CD4-positive, alpha-beta T cell treated with Interleukin-6 at 100 ng/mL for 8 hours (primary cell): ENCODE results near the gene UFSP1.

Experiments
- DNase-seq: peaks from one replicate; pipeline ENCODE4 v3.0.0-alpha.2; 2020; ENCODE audit warnings: mixed read lengths, low spot score

The UFSP1 gene

DNA sequence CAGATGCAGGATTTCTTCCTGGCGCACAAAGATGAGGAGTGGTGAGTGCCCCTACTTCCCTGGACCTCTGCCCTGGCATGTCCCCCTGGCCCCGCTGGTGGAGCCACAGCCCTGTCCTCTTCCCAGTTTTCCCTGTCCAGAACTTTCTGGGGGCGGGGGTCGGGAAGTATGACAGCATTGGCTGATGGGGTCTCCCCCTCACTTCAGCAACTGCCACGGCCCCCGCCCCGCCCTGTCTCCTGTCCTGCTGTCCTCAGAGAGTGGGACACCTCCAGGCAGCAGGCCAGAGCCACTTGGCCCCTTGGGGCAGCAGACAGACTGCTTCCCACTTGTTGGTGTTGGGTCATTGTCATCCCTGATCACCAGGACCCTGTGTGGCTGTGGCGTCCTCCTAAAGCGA lies 7.3 kb downstream of the UFSP1 start:
- no peak for DNase-seq

DNA sequence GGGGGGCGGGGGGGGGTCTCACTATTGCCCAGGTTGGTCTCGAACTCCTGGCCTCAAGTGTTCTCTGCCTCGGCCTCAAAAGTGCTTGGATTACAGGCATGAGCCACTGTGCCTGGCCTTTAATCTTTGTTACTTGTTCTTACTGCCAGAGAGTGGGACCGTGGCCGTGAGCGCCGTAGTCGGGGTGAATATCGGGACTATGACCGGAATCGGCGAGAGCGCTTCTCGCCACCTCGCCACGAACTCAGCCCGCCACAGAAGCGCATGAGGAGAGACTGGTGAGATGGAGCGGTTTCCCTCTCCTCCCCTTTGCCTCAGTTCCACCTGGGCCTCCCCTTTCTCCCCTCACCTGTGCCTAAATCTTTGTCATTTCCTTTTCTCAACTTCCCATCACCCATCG lies 8.4 kb downstream of the UFSP1 start:
- no peak for DNase-seq

DNA sequence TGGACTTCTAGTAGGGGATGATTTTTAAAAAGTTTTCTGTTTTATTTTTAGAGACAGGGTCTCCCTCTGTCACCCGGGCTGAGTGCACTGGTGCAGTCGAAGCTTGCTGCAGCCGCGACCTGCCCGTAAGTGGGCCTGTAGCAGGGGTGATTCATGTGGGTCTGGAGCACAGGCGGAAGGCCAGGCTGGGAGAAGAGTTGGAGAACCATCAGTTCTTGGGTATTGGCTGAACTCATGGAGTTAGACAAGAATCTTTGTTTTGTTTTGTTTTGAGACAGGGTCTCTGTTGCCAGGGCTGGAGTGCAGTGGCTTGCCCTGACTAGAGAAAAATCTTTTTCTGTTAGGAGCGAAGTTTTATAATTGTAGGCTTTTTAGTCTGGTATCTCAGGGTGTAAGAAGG lies 8.9 kb downstream of the UFSP1 start:
- DNase-seq: no peak

DNA sequence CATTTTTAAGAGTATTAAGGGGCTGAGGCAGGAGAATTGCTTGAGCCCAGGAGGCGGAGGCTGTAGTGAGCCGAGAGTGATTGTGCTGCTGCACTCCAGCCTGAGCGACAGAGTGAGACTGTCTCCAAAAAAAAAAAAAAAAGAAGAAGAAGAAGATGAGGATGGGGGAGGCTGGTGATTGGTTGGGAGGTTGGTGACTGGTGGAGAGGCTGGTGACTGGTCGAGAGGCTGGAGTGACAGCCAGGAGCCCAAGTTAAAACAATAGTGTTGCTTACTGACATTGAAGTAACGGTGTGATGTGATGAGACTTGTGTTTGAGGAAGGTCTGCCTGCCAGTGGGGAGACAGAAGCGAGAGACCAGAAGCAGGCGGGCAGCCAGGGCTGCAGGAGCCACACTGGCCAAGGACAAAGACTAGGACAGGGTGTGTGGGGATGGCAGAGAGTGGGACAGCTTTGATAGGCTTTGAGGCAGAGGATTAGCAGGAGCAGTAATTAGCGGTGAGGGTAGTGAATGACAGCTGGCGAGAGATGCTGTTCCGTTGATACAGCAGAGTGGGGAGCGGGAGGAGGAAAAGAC lies 9.7 kb downstream of the UFSP1 start:
- DNase-seq: no peak

DNA sequence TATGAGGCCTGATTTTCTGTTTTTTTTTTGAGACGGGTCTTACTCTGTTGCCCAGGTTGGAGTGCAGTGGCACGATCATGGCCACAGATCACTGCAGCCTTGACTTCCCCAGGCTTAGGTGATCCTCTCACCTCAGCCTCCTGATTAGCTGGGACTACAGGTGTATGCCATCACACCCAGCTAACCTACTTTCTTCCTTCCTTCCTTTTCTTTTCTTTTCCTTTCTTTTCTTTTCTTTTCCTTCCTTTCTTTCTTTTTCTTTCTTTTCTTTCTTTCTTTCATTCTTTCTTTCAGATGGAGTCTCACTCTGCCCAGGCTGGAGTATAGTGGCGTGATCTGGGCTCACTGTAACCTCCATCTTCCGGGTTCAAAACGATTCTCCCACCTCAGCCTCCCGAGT lies 10.8 kb downstream of the UFSP1 start:
- no peak for DNase-seq

DNA sequence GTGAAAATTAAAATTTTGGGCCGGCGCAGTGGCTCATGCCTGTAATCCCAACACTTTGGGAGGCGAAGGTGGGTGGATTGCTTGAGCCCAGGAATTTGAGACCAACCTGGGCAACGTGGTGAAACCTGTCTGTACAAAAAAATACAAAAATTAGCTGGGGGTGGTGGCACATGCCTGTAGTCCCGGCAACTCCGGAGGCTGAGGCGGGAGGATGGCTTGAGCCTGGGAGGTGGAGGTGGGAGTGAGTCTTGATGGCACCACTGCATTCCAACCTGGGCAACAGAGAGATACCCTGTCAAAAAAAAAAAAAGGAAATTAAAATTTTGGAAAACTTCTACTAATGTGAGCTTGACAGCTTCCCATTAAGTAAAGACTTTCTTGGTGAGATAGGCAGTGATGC lies 11.5 kb downstream of the UFSP1 start:
- no peak for DNase-seq

DNA sequence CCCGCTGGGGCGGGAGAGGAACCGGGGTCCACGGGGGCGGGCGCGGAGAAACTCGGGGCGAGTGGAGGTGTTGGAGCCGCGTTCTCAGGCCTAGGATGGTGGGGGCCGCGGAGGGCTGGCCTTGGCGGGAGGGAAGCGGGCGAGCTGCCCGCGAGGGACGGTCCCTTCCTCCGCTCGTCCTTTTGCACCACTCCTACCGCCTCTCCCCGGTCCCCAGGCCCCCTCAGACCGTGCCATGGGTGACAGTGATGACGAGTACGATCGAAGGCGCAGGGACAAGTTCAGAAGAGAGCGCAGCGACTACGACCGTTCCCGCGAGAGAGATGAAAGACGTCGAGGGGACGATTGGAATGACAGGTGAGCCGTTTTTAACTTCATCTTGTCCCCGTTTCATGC lies 14.2 kb downstream of the UFSP1 start:
- DNase-seq: no peak

DNA sequence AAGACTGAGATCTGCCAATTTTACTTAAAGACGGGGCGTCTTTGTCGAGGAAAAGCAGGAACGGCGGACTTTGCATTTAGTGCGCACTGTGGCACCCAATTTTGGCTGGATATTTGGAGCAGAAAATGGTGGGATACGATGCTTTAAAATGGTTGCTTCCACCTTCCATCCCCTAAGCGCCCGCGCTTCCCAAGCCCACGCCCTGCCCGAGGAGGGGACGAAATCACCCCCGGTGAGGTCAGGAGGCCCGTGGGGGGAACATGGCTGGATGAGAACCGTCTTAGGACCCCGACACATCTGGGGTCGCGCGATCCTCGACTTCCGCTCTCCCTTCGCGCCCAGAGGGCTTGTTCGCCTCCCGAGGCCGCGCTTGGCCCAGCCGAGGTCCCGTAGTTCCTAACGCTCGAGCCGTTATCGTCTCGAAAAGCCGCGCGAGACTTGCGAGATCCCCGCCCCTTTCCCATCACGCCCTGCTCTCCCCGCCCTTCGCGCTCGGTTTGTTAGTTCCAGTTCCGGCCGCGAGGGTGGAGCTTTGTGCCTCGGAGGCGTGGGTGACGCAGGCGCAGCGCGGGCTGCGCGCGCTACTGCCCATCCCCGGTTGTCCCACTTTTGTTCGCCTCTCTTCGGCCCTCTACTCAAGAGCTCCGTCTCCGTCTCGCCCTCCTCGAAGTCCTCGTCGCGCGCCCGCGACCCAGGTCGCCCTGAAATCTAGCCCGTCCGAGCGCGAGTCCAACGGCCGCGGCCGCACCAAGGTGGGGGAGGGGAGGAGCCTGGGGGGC lies 14.7 kb downstream of the UFSP1 start, which contains the start of gene SRRT:
Gene SRRT (plus strand): TSS at position 527 of the 779 bp plus-strand sequence. CDS start 488 bp downstream, outside the sequence.
- peak; percentile 98 for DNase-seq

DNA sequence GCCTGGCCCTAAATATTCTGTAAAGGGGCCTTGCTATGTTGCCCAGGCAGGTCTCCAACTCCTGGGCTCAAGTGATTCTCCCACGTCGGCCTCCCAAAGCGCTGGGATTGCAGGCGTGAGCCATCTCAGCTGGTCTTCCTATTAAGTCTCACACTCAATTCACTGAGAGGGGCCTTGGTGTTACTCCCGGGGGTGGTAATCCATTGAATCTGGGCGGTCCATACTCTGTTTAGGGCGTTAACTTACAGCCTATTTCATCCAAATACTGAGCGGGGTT lies 15.3 kb downstream of the UFSP1 start:
- DNase-seq: no peak

DNA sequence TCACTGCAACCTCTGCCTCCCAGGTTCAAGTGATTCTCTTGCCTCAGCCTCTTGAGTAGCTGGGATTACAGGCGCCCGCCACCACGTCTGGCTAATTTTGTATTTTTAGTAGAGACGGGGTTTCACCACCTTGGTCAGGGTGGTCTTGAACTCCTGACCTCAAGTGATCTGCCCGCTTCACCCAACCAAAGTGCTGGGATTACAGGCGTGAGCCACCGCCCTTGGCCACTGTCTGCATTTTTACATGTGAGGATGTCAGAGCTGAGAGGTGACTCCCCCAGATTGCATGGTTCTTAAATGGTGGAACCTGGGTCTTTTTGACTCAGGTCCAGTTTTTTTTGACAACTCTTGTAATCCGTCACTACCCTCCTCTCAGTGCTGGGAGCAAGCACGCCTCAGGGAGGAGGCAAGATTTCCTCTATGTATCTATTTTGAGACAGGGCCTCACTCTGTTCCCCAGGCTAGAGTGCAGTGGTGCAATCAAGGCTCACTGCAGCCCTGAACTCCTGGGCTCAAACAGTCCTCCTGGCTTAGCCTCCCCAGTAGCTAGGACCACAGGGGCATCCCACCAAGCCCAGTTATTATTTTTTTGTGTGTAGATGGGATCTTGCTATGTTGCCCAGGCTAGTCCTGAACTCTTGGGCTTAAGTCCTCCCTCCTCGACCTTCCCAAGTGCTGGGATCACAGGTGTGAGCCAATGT lies 15.8 kb downstream of the UFSP1 start:
- no peak for DNase-seq

DNA sequence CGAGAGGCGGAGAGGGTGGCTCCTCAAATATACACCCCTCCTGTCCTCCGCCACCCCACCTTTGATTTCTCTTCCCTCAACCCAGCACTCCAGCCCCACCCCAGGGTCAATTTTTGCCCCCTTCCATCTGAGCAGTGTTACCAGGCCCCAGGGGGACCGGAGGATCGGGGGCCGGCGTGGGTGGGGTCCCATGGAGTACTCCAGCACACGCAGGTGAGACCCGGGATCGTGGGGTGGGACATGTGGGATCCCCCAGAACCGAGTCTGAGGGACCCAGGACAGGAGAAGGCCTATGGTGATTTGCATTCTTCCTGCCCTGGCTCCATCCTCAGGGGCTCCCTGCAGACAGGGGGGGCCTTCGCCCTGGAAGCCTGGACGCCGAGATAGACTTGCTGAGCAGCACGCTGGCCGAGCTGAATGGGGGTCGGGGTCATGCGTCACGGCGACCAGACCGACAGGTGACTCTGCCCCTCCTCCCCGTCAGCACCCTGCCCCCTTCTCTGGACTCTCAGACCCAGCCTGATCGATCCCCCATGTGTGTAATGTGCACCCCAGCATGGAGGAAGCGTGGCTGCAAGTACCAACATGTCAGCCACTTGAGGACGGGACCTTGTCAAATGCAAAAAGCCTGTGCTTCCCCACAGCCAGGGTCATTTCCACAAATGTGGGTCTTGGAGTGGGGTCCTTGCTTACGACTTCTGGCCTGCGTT lies 21.6 kb downstream of the UFSP1 start:
- DNase-seq: no peak

DNA sequence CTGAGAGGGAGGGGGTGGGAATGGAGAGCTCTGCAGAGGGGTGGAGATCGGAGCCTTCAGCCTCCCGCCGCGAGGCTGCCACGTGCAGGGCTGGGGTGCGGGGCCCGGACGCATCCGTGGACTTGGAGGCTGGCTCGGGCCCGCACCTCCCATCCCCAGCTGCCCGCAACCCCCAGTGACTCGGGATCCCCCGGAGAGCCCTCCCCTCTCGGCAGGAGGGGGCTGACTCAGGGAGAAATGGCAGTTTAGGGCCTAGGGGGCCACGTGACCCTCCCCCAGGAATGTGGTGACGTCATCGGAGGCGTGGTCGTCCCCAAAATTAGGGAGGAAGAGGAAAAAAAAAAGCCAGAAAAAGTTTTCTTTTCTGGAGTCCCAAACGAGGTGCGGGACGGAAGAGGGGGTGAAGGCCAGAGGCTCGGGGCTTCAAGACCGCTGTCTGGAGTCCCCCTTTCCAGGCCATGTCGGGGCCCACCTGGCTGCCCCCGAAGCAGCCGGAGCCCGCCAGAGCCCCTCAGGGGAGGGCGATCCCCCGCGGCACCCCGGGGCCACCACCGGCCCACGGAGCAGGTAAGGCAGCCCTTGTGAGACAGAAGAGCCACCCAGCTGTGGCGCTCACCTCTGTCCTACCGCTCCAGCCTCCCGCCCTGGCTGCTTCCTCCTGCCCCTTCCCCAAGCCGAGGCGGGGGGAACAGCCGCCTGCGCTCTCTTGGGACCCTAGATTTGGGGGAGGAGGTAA lies 22.3 kb downstream of the UFSP1 start, which contains the start of gene TRIP6:
Gene TRIP6 (plus strand): TSS at position 348 of the 736 bp plus-strand sequence. CDS start 111 bp downstream, at position 459.
- DNase-seq: peak; percentile 38

DNA sequence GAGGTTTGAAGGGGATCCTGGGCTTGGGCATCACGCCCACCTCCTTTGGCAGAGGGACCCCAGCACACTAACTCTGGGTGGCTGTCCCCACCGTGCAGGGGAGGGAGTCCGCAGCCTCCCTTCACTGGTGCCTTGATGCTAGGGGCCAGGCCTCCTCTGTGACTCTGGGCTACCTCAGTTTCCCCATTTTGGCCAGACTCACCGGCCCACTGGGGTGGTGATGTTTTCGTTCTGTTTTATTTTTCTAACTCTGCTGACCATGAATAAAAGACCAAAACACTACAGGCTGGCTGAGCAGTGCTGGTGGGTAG lies 22.8 kb downstream of the UFSP1 start:
- no peak for DNase-seq

DNA sequence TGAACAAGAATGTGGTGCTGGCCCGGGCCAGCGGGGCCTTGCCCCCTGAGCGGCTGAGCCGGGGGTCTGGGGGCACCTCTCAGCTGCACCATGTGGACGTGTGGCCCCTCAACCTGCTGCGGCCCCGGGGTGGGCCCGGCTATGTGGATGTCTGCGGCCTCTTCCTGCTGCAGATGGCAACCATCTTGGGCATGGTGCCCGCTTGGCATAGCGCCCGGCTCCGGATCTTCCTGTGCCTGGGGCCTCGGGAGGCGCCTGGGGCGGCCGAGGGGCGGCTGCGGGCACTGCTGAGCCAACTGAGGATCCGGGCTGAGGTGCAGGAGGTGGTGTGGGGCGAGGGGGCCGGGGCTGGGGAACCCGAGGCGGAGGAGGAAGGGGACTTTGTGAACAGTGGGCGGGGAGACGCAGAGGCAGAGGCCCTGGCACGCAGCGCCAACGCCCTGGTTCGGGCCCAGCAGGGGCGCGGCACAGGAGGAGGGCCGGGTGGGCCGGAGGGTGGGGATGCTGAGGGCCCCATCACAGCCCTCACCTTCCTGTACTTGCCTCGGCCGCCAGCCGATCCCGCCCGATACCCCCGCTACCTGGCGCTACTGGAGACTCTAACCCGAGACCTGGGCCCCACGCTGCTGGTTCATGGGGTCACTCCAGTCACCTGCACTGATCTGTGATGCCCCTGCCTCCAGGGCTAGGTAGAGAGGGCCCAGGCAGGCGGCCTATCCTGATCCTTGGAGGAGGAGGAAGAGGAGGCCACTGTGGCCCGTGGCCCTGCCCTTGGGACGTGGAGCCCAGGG lies 23.4 kb downstream of the UFSP1 start:
- DNase-seq: peak; percentile 32

DNA sequence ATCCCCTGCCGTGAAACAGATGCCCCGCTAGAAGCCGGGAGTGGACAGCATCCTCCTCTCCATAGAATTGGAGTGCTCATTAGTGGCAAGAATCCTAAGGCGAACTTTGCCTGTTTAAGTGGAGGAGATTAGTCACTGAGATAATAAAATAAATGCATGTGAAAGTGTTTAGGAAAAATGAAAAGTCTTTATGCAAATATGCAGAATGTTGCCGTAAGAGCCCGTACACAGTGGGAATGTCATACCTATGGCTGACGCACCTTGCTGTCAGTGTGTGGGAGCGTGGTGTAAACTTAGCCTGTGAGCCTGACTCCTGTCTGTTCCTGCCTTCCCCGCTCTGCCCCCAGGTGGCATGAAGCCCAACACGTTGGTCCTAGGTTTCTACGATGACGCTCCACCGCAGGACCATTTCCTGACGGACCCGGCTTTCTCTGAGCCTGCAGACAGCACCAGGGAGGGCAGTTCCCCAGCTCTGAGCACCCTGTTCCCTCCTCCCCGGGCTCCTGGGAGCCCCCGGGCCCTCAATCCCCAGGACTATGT lies 24.1 kb downstream of the UFSP1 start:
- DNase-seq: no peak

DNA sequence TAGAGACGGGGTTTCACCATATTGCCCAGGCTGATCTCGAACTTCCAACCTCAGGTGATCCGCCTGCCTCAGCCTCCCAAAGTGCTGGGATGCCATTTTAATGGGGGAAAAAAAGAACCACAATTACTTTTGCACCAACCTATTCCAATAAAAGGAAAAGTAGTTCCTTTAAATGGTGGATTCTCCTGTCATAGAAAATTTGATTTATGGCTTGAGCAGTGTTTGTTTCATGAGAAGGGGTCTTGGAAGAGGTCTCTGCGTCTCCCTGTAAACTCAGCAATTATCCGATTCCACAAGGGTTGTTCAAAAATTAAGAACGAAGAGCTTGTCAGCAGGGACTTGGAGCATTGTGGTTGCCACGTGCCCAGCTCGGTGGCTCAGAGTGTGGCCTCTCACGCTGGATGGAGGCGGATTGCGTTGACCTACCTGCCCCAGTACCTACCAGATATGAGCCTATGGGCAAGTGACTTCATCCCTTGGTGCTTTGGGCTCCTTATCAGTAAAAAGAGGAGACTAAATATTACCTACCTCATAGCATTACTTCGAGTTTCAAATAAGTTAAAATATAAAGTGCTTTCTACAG lies 25.2 kb downstream of the UFSP1 start:
- DNase-seq: no peak

DNA sequence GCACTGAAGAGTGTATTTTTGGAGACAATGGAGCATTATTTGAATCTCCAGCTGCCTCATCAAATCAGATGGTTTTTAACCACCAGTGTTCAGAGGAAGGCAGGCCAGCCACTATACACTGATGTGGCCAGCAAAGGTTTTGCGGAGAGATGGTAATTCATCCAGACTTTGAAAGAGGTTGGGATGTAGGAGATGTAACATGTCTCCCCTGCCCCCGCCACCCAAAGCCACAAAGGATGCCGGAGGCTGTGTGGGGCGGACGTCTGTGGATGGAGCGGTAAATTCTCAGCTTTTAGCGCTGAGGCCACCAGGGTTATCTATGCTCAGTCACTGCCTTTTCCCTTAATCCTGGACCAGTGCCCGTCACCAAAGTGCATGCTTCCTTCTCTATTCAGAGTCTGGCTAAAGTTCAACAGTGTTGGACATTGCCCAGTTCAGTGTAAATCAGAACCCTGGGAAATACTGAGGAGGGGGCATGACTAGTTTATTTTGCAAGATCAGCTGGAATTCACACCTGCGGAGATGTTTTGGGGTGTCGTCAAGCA lies 26.0 kb downstream of the UFSP1 start:
- DNase-seq: no peak

DNA sequence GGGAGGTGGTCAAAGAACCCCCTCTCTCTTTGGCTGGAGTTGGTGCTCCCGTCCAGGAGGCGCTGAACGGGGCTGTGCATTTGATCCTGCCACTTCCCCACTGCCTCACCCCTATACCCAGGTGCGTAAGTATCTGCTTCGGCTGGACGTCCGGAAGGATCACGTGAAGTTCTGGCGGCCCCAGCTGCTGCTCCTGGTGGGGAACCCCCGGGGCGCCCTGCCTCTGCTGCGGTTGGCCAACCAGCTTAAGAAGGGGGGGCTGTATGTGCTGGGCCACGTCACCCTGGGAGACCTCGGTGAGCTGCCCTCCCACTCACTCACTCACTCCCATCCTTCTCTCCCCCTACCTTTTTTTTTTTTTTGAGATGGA lies 27.9 kb downstream of the UFSP1 start:
- no peak for DNase-seq

DNA sequence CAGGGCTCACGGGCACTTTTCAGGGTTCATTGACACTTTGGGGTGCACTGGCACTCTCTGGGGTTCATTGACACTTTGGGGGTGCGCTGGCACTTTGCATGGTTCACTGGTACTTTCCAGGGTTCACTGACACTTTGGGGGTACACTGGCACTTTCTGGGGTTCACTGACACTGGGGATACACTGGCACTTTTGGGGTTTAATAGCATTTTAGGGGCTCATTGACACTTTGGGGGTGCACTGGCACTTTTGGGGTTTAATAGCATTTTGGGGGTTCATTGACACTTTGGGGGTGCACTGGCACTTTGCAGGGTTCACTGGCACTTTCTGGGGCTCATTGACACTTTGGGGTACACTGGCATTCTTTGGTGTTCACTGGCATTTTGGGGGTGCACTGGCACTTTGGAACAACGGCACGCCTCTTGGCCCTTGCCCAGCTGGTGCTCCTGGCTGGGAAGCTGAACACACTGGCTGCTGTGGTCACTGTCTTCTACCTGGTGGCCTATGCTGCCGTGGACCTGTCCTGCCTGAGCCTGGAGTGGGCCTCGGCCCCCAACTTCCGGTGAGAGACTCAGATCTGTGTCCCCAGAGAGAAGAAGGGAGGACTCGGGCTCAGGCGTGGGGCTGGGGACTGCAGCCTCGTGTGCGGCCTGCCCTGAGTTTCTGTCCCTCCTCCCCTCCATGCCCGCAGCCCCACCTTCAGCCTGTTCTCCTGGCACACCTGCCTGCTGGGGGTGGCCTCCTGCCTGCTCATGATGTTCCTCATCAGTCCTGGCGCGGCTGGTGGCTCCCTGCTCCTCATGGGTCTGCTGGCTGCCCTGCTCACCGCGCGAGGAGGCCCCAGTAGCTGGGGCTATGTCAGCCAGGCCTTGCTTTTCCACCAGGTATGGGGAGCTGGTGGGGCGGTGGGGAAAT lies 28.6 kb downstream of the UFSP1 start:
- DNase-seq: no peak
